H9 (cell line): Measurements from ENCODE around the gene UBAC1. TPM values are rescaled to one million over a fixed set of nuclear protein-coding genes. Genes with fewer than 3 reads are reported as not detected.

Source experiments
- DNase-seq: peaks from one replicate; pipeline ENCODE4 v3.0.0-alpha.2; 2017
- H2AFZ ChIP-seq: one replicate; pipeline ENCODE4 v1.6.1; 2013; ENCODE audit warnings: mild to moderate bottlenecking, low read length, control low read depth, moderate library complexity
- H2AK5ac ChIP-seq: 2 replicates; pipeline ENCODE4 v1.6.1; 2013; ENCODE audit warnings: low read length, control low read depth, mixed read lengths; ENCODE audit not compliant: insufficient read length
- H2BK120ac ChIP-seq: one replicate; pipeline ENCODE4 v1.6.1; 2013; ENCODE audit warnings: low read depth, mild to moderate bottlenecking, low read length, control low read depth, inconsistent platforms; ENCODE audit not compliant: poor library complexity, severe bottlenecking
- H2BK12ac ChIP-seq: 2 replicates; pipeline ENCODE4 v1.6.1; 2013; ENCODE audit warnings: low read length, control low read depth, mixed read lengths, low read depth; ENCODE audit not compliant: insufficient read length
- H2BK15ac ChIP-seq: 2 replicates; pipeline ENCODE4 v1.6.1; 2013; ENCODE audit warnings: low read depth, low read length, control low read depth
- H2BK20ac ChIP-seq: one replicate; pipeline ENCODE4 v1.6.1; 2013; ENCODE audit warnings: low read depth, mild to moderate bottlenecking, low read length, control low read depth, inconsistent platforms; ENCODE audit not compliant: poor library complexity, severe bottlenecking
- H2BK5ac ChIP-seq: 2 replicates; pipeline ENCODE4 v1.6.1; 2013; ENCODE audit warnings: low read length, control low read depth, mixed read lengths; ENCODE audit not compliant: insufficient read length
- H3K14ac ChIP-seq: 2 replicates; pipeline ENCODE4 v1.6.1; 2013; ENCODE audit warnings: low read length, control low read depth; ENCODE audit not compliant: insufficient read depth
- H3K18ac ChIP-seq: 2 replicates; pipeline ENCODE4 v1.6.1; 2013; ENCODE audit warnings: low read depth, mild to moderate bottlenecking, mixed read lengths, low read length, control low read depth; ENCODE audit not compliant: insufficient read length
- H3K23ac ChIP-seq: 2 replicates; pipeline ENCODE4 v1.6.1; 2013; ENCODE audit warnings: low read length, control low read depth, mixed read lengths, low read depth; ENCODE audit not compliant: insufficient read length
- H3K23me2 ChIP-seq: 2 replicates; pipeline ENCODE4 v1.6.1; 2013; ENCODE audit warnings: low read depth, mild to moderate bottlenecking, mixed read lengths, low read length, control low read depth; ENCODE audit not compliant: insufficient read length, poor library complexity, severe bottlenecking
- H3K27ac ChIP-seq: 2 replicates; pipeline ENCODE4 v1.5.1; 2013; ENCODE audit warnings: low read length, control low read depth, mixed read lengths, low read depth; ENCODE audit not compliant: insufficient read length
- H3K27me3 ChIP-seq: 2 replicates; pipeline ENCODE4 v1.6.1; 2013; ENCODE audit warnings: low read length, control low read depth, inconsistent platforms; ENCODE audit not compliant: insufficient read depth
- H3K4ac ChIP-seq: 2 replicates; pipeline ENCODE4 v1.6.1; 2013; ENCODE audit warnings: low read depth, mild to moderate bottlenecking, control low read depth, inconsistent platforms, low read length, moderate library complexity
- H3K4me1 ChIP-seq: 2 replicates; pipeline ENCODE4 v1.6.1; 2013; ENCODE audit warnings: low read length, control low read depth, inconsistent platforms; ENCODE audit not compliant: insufficient read depth
- H3K4me2 ChIP-seq: 2 replicates; pipeline ENCODE4 v1.6.1; 2013; ENCODE audit warnings: low read length, control low read depth, mixed read lengths; ENCODE audit not compliant: insufficient read length, insufficient read depth
- H3K56ac ChIP-seq: 2 replicates; pipeline ENCODE4 v1.6.1; 2013; ENCODE audit warnings: low read depth, mild to moderate bottlenecking, mixed read lengths, low read length, control low read depth; ENCODE audit not compliant: insufficient read length
- H3K79me1 ChIP-seq: 2 replicates; pipeline ENCODE4 v1.6.1; 2013; ENCODE audit warnings: low read depth, mild to moderate bottlenecking, moderate library complexity, low read length, control low read depth, inconsistent platforms; ENCODE audit not compliant: insufficient read depth, poor library complexity, severe bottlenecking
- H3K79me2 ChIP-seq: 2 replicates; pipeline ENCODE4 v1.6.1; 2013; ENCODE audit warnings: low read length, control low read depth, inconsistent platforms; ENCODE audit not compliant: insufficient read depth
- H3K9ac ChIP-seq: 2 replicates; pipeline ENCODE4 v1.6.1; 2013; ENCODE audit warnings: low read length, control low read depth, mixed read lengths; ENCODE audit not compliant: insufficient read length; ENCODE audit errors: extremely low read depth
- H3K9me3 ChIP-seq: one replicate; pipeline ENCODE4 v1.6.1; 2013; ENCODE audit warnings: low read depth, low read length, inconsistent platforms; ENCODE audit not compliant: control insufficient read depth
- H3T11ph ChIP-seq: one replicate; pipeline ENCODE4 v1.6.1; 2013; ENCODE audit warnings: mild to moderate bottlenecking, low read length, control low read depth, inconsistent platforms
- H4K20me1 ChIP-seq: one replicate; pipeline ENCODE4 v1.6.1; 2013; ENCODE audit not compliant: control insufficient read depth, insufficient read length, insufficient read depth
- H4K5ac ChIP-seq: 2 replicates; pipeline ENCODE4 v1.6.1; 2013; ENCODE audit warnings: low read depth, mild to moderate bottlenecking, mixed read lengths, low read length, control low read depth; ENCODE audit not compliant: insufficient read length
- H4K8ac ChIP-seq: replicated peaks from 2 replicates; pipeline ENCODE4 v1.6.1; 2013; ENCODE audit warnings: low read length, control low read depth, mixed read lengths, low read depth; ENCODE audit not compliant: insufficient read length
- H4K91ac ChIP-seq: 2 replicates; pipeline ENCODE4 v1.6.1; 2013; ENCODE audit warnings: low read depth, mild to moderate bottlenecking, moderate library complexity, mixed read lengths, low read length, control low read depth; ENCODE audit not compliant: insufficient read length
- H3K27ac Mint-ChIP-seq, 3 experiments: 2 replicates in 2 of 3; 3 replicates in 1 of 3; pipeline ENCODE4 v1.8.0; 2020 to 2021; ENCODE audit warnings: mixed read lengths in 3 of 3, mild to moderate bottlenecking in 1 of 3, moderate library complexity in 1 of 3
- H3K27me3 Mint-ChIP-seq: 2 replicates; pipeline ENCODE4 v1.8.0; 2021; ENCODE audit warnings: low read depth, mild to moderate bottlenecking, moderate library complexity, mixed read lengths
- H3K36me3 Mint-ChIP-seq, 3 experiments: 2 replicates in 2 of 3; 3 replicates in 1 of 3; pipeline ENCODE4 v1.8.0; 2020 to 2021; ENCODE audit warnings: low read depth in 3 of 3, mixed read lengths in 3 of 3; ENCODE audit not compliant: insufficient read depth in 1 of 3
- H3K4me1 Mint-ChIP-seq, 2 experiments: 2 replicates each; pipeline ENCODE4 v1.8.0; 2020; ENCODE audit warnings: mixed read lengths in 2 of 2
- H3K4me3 Mint-ChIP-seq, 2 experiments: 2 replicates in 1 of 2; 3 replicates in 1 of 2; pipeline ENCODE4 v1.8.0; 2020 to 2021; ENCODE audit warnings: mild to moderate bottlenecking in 2 of 2, mixed read lengths in 2 of 2, moderate library complexity in 1 of 2
- H3K9me3 Mint-ChIP-seq, 2 experiments: 2 replicates in 1 of 2; 3 replicates in 1 of 2; pipeline ENCODE4 v1.8.0; 2020; ENCODE audit warnings: mild to moderate bottlenecking in 2 of 2, mixed read lengths in 2 of 2, moderate library complexity in 1 of 2
- CTCF ChIP-seq: fragments of 200-600 bp; sonication (generic); conservative IDR thresholded peaks from 3 replicates; pipeline ENCODE4 v1.8.0; 2021; ENCODE audit warnings: antibody characterized with exemption, mild to moderate bottlenecking
- WGBS: extraction: QIAGEN DNeasy Blood & Tissue Kit; methylation state at CpG from one replicate; pipeline ENCODE4 v1.1.7; 2013; ENCODE audit warnings: missing lambda C conversion rate, low lambda C conversion rate, mixed read lengths; ENCODE audit not compliant: insufficient read length; ENCODE audit errors: extremely low coverage; 5-methylcytosine and 5-hydroxymethylcytosine counted together
- total RNA-seq: library from RNA; stranded (reverse); gene quantifications from 2 replicates; pipeline ENCODE4 v1.2.1, GENCODE V29; 2021

UBAC1 gene
- total RNA-seq, 1 experiment from 2014 or later = 47.5 TPM

- no peak overlapping the region for H2BK12ac ChIP-seq
- no peak for TF ChIP-seq CTCF
- Mint-ChIP-seq H3K9me3 (no peaks in the 10 kb centered on the region; a peak in 1 of 5 replicates), H3K27ac (no peak overlapping the region), H3K27me3 (no peaks in the 10 kb centered on the region), H3K36me3 (no peaks in the 10 kb centered on the region), H3K4me3 (no peak overlapping the region), H3K4me1 (peaks cover 18 to 35% of the 10 kb centered on the region in 2 experiments)
- H4K8ac ChIP-seq = no peak overlapping the region
- no peak for DNase-seq
- no peak overlapping the region; the same call in 1 of the 2 replicates for H3K14ac ChIP-seq
- no peaks in the 10 kb centered on the region for H3K23me2 ChIP-seq
- no peak overlapping the region for H3K27ac ChIP-seq
- no peak overlapping the region for H2BK5ac ChIP-seq
- H3K9ac ChIP-seq = no peak overlapping the region
- no peaks in the 10 kb centered on the region for H3K27me3 ChIP-seq
- H2BK20ac ChIP-seq = no peak overlapping the region
- H3K23ac ChIP-seq = no peak overlapping the region
- H3K4me2 ChIP-seq = no peak overlapping the region
- H4K20me1 ChIP-seq = no peaks in the 10 kb centered on the region
- no peak overlapping the region for H3K4ac ChIP-seq
- WGBS = no CpG with 5 or more reads among the region's 18 CpGs
- H2BK15ac ChIP-seq = no peak overlapping the region
- H3K9me3 ChIP-seq = no peaks in the 10 kb centered on the region
- H4K91ac ChIP-seq = no peak overlapping the region
- no peak overlapping the region for H2BK120ac ChIP-seq
- H3K79me1 ChIP-seq = no peaks in the 10 kb centered on the region
- no peak overlapping the region for H3K56ac ChIP-seq
- H3K18ac ChIP-seq = no peak overlapping the region
- no peak overlapping the region for H4K5ac ChIP-seq
- no peak overlapping the region for H2AFZ ChIP-seq
- no peak overlapping the region for H3T11ph ChIP-seq
- H3K4me1 ChIP-seq = no peaks in the 10 kb centered on the region; the same call in 1 of the 2 replicates
- no peaks in the 10 kb centered on the region for H3K79me2 ChIP-seq
- no peak overlapping the region for H2AK5ac ChIP-seq
Observed at GRCh38 chr9:136001231-136001630, 40.1 kb upstream of the UBAC1 start.
